Activated CD8-positive, alpha-beta memory T cell treated with anti-CD3 and anti-CD28 coated beads for 24 hours (primary cell): ENCODE measurements around the gene DYRK1B.
"Not testable (repeated sequence)": the region's sequence is repeated elsewhere in the genome, so short reads cannot be mapped to it uniquely, and the experiment has no call there.

Experiments used
- DNase-seq: peaks from one replicate; pipeline ENCODE4 v3.0.0-alpha.2; 2020

Gene DYRK1B

DNA sequence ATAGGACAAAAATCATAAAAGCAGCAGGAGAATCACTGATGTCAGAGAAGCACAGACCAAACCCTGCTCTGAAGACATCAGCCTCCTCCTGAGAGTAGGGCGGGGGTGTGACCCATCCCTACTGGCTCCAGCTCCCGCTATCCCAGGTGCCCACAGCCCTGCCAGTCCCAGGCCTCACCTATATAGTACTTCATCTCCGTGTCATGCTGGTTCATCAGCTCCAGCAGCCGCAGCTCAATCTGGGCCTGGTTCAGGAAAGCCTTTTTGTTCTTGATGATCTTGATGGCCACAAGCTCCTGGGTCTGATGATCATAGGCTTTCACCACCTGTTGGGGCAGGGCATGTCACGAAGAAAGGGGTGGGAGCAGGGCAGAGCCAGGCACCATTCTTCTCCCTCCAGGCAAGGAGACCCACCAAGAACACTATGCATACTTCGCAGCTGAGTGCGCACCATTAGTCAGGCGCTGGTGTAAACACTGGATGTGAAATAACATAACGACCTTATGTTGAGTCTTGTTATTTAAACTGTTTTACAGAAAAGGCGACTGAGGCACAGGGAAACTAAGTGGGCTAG lies 4.2 kb downstream of the DYRK1B start:
- no peak for DNase-seq

GRCh38 chr19:39828654-39829032 lies 5.3 kb downstream of the DYRK1B start:
- no peak for DNase-seq

DNA sequence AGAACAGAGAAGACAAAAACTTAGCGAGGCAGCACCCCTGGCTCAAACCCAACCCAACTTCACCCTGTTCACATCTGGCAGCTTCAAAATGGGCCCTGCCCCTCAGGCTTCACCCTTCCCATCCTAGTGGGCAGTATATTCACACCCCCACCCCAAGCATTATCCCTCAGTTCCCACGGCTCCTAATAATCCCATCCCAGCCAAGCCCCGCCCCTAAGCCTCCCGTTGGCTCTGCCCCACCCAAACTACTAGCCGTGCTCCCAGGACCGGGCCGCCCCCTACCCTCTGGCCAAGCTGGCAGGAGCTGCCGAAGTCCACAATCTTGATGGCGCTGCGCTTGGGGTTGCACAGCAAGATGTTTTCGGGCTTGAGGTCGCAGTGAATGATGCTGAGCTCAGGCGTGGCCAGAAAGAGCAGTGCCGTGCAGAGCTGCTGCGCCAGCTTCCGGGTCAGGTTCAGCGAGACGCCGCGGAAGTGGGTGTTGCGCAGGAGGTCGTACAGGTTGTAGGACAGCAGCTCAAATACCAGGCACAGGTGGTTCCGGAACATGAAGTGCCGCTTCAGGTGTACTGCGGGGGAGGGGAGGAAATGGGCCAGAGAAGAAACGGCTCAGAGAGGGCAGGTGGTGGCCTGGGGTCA lies 5.8 kb downstream of the DYRK1B start:
- no peak for DNase-seq

GRCh38 chr19:39827216-39827615 lies 6.7 kb downstream of the DYRK1B start:
- DNase-seq, result no peak

DNA sequence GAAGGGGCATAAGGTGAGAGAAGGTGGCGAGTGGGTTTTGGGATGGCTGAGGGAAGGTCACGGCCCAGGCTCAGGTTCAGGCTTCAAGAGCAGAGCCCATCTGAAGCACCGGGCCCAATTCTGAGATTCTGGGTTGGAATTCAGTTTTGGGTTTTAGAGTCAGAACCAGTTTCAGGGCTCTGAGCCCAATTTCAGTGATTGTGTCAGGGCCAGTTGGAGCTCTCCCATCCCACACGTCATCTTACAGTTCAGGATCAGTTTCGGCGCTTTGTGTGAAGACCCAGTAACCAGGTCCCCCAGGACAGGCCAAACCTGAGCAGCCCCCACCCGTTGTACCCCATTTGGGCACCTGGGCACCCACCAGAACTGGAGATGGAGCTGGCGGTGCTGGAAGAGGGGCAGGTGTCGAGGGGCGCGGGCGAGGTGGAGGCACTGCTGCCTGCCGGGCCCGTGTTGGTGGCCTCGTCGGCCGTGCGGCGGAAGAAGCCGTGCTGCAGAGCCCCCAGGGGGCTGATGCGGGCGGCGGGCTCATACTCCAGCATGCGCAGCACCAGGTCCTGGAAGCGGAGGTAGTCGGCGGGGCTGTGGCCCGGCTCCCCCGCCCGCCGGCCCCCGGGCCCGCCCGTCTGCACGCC lies 7.5 kb downstream of the DYRK1B start:
- DNase-seq, result no peak

DNA sequence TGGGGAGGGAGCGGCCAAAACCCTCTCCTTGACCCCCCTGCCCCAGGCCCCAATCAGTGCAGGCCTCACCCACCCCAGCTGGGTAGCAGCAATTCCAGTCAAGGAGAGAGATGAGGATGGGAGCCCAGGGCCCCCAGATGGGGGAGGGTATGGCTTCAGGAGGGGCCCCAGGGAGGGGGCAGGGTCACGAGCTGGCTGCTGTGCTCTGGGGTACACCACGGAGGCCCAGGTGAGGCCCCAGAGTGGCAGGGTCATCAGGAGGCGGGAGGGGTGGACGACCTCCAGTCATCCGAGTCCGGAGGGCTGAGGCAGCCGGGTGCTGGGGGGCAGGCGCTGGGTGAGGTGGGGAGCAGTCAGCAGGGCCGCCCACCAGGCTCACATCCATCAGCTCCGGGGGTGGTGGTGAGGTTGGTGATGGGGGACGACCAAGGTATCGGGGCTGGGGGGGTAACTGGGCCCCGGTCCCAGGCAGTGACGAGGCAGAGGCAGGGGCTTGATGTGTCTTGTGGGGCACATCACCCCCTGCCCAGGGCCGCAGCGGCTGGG lies 8.4 kb downstream of the DYRK1B start:
- no peak for DNase-seq

- DNase-seq, result no peak
Measured at GRCh38 chr19:39825093-39825463, 8.9 kb downstream of the DYRK1B start.

GRCh38 chr19:39824143-39825092 lies 9.5 kb downstream of the DYRK1B start:
- peak; percentile 89 for DNase-seq

GRCh38 chr19:39823686-39824085 lies 10.3 kb downstream of the DYRK1B start:
- DNase-seq, result peak; percentile 55

GRCh38 chr19:39820696-39821095 lies 13.3 kb downstream of the DYRK1B start:
- DNase-seq, result no peak

- no peak for DNase-seq
Measured at GRCh38 chr19:39819786-39820185, 14.2 kb downstream of the DYRK1B start.

DNA sequence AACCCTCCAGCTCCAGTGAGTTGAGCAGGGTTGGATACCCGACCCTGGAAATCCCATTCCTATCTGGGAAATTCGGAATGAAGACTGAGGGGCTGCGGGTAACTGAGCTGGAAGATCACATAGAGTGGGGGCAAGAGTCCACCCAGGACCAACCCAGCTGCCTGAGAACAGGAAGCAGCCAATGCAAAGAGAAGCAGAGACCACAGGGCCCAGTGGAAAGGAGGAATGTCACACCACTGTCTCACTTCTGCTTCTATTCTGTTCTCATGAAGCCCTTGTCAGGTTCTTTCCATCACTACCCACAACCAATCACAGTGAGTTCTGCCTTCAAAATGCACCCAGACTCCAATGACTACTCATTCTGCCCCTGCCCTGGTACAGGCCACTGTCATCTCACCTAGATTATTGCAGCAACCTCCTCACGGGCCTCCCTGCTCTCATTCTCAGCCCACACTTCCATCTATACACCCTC lies 15.3 kb downstream of the DYRK1B start:
- DNase-seq, result peak; percentile 38

DNA sequence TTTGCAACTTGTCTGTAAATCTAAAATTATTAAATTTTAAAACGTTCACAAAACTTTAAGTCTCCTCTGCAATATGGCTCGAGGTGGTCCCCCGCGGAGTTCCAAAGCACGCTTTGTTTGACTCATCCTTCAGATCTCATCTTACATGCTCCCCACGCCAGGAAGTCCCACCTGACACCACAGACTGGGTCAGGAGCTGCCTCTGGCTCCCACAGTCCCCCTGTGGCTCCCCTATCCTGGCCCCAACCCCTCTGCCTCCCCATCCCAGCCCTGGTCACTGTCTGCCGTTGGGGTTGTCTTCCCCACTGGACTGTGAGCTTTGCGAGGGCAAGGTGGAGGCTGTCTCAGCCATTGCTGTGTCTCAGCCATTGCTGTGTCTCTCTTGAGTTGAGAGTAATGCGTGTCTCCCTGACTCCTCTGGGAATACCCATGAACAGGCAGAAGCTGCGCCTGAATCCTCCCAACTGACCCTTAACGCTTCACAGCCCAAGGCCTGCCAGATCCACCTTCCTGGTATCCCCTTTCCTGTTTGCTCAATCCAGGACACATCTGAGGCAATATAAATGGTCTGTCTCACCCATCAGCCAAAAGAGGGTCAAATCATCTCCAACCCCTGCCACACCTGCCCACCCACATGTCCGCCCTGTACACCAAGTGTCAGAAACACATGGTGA lies 15.9 kb downstream of the DYRK1B start:
- DNase-seq, result peak; percentile 46

GRCh38 chr19:39816287-39817048 lies 17.5 kb downstream of the DYRK1B start:
- no peak for DNase-seq

DNA sequence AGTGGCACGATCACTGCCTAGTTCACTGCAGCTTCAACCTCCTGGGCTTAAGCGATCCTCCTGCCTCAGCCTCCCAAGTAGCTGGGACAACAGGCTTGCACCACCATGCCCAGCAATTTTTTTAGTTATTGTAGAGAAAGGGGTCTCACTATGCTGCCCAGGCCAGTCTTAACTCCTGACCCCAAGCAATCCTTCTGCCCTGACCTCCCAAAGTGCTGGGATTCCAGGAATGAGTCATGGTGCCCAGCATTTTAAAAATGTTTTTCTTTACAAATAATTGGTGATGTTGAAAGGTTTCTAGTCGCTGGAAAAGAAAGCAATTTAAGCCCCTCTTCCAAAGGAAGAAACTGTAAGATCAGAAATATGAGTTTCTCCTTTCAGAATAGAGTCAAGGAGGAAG lies 19.4 kb downstream of the DYRK1B start:
- no peak for DNase-seq

DNA sequence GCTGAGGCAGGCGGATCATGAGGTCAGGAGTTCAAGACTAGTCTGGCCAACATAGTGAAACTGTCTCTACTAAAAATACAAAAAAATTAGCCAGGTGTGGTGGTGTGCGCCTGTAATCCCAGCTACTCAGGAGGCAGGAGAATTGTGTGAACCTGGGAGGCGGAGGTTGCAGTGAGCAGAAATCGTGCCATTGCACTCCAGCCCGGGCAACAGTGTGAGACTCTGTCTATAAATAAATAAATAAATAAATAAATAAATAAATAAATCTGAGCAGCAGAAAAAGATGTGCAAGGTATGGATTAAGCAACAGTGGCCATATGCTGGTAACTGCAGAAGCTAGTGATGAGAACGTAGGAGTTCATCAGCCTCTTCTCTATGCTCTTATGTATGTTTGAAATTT lies 19.9 kb downstream of the DYRK1B start:
- not testable (repeated sequence) for DNase-seq

DNA sequence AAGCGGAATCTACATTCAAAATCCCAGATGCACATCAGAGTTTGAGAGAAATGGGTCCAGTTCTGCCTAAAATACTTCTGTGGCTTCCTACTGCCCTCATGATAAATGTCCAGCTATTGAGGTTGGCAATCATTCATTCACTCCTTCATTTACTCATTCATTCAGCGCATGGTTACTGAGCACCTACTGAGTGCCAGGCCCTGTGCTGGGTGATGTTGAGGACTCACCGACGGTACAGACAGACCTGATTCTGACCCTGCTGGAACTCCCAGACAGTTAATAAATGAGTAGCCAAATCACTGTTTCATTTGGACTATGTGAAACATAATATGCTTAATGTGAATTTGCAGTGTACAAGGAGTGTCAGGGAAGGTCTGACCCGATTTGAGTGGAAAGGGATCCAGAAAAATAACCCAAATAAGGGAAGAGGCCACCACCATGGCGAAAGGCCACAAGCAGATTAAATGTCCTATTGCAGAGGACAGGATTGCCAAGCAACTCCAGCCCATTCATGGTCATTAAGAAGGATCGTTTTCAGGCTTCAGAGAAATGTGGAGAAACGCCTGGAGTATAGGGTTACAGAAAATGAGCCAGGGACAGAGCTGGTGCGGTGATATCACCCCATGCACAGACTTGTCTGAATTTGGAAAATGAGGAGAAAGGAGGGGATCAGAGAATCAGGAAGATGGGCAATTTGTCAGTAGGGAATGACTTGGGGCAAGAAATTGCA lies 20.5 kb downstream of the DYRK1B start:
- no peak for DNase-seq

DNA sequence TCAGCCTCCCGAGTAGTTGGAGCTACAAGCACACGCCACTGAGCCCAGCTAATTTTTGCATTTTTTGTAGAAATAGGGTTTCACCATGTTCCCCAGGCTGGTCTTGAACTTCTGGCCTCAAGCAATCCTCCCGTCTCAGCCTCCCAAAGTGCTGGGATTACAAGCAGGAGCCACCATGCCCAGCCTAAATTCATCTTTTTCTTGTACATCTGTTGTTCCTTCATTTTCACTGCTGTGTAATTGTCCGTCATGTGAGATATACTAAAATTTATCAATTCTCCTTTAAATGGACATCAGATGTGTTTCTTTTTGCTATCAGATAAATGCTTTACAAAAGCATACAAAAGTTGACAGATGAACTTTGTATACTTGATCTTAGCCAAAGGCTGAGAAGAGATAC lies 22.9 kb downstream of the DYRK1B start:
- DNase-seq, result no peak

DNA sequence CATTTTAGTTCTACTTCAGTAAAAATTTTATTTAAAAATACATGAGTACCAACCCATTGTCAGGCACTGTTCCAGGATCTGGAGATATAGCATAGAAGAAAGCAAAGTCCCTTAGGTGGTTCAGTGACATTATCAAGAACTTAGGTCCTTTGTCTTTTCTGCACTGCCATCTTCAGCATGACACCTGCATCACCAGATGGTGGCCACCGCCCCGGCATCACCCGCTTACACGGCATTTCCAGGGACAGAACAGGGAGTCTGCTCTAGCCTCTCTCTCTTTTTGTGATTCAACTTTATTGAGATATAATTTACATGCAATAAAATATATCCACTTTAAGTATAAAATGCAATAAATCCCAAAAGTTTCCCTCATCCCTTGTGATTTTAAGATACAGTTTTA lies 23.5 kb downstream of the DYRK1B start:
- DNase-seq, result no peak

GRCh38 chr19:39809368-39809767 lies 24.6 kb downstream of the DYRK1B start:
- DNase-seq, result no peak

DNA sequence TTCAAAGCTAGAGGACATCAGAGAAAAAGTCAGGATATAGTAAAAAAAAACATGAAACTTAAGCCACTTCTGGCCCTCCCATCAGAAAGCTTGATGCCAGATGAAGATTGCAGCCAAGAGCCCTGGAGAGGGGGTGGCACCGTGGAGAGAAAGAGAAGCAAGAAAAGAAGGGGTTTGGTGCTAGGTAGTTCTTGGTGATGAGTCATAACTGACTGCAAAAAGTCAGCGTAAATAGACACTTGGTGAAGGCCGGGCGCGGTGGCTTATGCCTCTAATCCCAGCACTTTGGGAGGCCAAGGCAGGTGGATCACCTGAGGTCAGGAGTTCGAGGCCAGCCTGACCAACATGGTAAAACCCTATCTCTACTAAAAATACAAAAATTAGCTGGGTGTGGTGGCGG lies 25.3 kb downstream of the DYRK1B start:
- DNase-seq, result not testable (repeated sequence)
